Esophagus squamous epithelium (tissue), 4 donors: ENCODE results near the gene CAPZA2.

ENCODE experiments used
- POLR2A ChIP-seq, 4 donors: fragments of 450-650 bp; IDR thresholded peaks; one replicate each; pipeline ENCODE4 v1.6.1; 2017; ENCODE audit warnings: antibody characterized with exemption in 4 of 4, mild to moderate bottlenecking in 4 of 4, moderate library complexity in 3 of 4
- TF ChIP-seq, protein P1 (sequence below), 6 experiments: fragments of 450-650 bp in 4 of 6; fragments of 200-600 bp in 2 of 6; sonication (generic) in 2 of 6; IDR thresholded peaks; one replicate each; pipeline ENCODE4 v1.5.1; 2016 to 2019; ENCODE audit warnings: antibody characterized with exemption in 6 of 6, mild to moderate bottlenecking in 4 of 6, moderate library complexity in 4 of 6

DNA sequence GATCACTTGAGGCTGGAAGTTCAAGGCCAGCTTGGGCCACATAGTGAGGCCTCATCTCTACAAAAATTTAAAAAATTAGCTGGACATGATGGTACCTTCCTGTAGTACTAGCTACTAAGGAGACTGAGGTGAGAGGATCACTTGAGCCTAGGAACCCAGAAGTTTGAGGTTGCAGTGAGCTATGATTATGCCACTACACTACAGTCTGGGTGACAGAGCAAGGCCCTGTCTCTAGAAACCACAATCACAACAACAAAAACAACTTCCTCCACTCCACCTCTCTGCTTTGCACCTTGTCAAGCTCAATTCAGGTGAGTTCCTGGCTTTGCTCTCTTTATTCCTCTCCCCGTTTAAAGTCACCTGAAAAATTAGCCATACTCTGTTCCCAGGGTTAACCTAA, 8.3 kb upstream of the CAPZA2 start:
- TF ChIP-seq, protein P1, sequence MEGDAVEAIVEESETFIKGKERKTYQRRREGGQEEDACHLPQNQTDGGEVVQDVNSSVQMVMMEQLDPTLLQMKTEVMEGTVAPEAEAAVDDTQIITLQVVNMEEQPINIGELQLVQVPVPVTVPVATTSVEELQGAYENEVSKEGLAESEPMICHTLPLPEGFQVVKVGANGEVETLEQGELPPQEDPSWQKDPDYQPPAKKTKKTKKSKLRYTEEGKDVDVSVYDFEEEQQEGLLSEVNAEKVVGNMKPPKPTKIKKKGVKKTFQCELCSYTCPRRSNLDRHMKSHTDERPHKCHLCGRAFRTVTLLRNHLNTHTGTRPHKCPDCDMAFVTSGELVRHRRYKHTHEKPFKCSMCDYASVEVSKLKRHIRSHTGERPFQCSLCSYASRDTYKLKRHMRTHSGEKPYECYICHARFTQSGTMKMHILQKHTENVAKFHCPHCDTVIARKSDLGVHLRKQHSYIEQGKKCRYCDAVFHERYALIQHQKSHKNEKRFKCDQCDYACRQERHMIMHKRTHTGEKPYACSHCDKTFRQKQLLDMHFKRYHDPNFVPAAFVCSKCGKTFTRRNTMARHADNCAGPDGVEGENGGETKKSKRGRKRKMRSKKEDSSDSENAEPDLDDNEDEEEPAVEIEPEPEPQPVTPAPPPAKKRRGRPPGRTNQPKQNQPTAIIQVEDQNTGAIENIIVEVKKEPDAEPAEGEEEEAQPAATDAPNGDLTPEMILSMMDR (IDR thresholded peaks at IDR 0.05) = no peak
- TF ChIP-seq POLR2A (IDR thresholded peaks at IDR 0.05) = no peak
